Ramos (cell line): Measurements from ENCODE around the gene FGF12.
"Not testable (repeated sequence)": the region's sequence is repeated elsewhere in the genome, so short reads cannot be mapped to it uniquely, and the experiment has no call there.

Experiments used
- in situ Hi-C: fragments of 300-500 bp; cut with MboI; formaldehyde crosslinking; loops from one replicate; pipeline ENCODE4 v1.14.3; 2022; ENCODE audit warnings: low sequenced_read_pairs; ENCODE audit not compliant: unreplicated experiment

FGF12 gene

DNA sequence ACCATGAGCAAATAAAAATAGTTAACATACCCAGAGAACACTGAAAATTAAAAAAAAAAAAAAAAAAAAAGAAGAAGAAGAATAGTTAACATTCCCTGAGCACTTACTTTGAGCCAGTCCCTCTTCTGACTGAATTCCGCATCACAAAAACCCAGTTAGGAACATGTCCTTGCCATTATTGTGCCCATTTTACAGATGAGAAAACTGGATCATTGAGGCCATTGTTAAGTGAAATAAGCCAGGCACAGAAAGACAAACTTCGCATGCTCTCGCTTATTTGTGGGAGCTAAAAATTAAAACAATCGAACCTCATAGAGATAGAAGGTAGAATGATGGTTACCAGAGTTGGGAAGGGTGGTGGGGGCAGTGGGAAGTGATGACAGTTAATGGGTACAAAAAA lies 119.5 kb downstream of the FGF12 start:
- in situ Hi-C loops, result no loop called here

DNA sequence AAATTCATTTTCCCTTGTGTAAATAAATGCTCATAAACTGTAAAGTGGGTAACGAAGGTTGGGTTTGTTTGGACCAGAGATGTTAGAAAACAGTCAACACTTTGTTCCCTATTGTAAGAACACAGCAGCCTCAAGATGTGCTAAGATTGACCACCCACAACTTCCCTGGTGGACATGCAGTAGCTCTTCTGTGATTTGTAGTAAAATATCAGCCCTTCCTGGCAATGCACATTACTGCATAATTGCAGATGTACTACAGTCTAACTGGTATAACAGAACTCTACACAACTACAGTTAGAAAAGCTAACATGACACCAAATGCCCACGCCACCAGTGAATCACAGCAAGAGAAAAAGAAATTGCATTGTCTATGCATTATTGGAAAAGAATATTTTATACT lies 129.4 kb downstream of the FGF12 start:
- in situ Hi-C loops, result no loop called here

- in situ Hi-C loops, result no loop called here
Measured at GRCh38 chr3:192597506-192597905, 129.8 kb downstream of the FGF12 start.

DNA sequence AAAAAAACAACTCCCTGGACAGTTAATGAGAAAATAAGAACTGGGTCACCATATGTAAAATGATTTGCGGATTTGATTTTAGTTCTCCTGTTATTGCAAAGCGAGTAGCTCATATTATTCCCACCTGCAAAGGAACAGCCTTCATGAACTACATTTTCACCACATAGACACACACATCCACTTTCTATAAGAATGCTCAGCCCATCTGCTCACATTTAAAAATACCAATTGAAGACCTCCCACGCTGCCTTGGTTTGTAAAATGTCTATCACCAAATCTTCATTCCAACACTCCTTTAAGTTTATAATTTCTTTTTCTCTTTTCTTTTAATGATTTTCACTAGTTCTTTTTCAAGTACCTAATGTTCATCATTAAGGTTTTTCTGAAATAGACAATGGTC lies 148.6 kb downstream of the FGF12 start:
- in situ Hi-C loops, result no loop called here

GRCh38 chr3:192577811-192578210 lies 149.5 kb downstream of the FGF12 start:
- in situ Hi-C loops, result no loop called here

DNA sequence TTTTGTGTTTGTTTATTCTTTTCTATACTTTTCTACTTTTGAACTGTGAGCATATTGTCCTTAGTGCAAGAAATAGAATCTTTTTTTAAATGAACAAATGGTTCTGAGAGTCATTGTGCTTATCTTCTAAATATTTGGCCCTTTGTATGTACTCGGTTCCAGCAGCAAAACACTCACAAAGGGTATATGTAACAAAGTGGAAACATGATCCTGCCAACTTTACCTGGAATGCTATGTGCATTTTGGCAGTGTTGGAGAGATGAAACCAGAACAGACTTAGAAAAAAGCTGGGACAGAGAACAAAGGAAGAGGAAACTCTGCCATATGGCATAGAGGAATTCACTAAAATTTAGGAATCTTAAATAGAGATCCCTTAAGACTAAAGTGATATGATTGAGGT lies 150.1 kb downstream of the FGF12 start:
- in situ Hi-C loops, result no loop called here

GRCh38 chr3:192576704-192577103 lies 150.6 kb downstream of the FGF12 start:
- in situ Hi-C loops, result not testable (repeated sequence)

- in situ Hi-C loops, result no loop called here
Measured at GRCh38 chr3:192575879-192576506, 151.3 kb downstream of the FGF12 start.

DNA sequence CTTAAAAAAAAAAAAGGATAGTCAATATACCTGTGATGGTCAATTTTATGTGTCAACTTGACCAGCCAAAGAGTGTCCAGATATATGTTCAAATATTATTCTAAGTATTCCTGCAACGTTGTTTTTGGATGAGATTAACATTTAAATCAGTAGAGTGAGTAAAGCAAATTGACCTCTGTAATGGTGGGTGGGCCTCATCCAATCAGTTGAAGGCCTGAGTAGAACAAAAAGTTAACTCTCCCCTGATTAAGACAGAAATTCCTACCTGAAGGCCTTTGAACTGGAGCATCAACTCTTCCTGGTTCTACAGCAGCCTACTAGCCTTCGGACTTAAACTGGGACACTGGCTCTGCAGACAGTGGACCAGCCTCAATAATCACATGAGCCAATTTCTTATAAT lies 154.1 kb downstream of the FGF12 start:
- in situ Hi-C loops, result loop anchor here (25.0 kb wide), 1 partner anchor 989 kb away; the partner anchor contains the start of gene ATP13A4

DNA sequence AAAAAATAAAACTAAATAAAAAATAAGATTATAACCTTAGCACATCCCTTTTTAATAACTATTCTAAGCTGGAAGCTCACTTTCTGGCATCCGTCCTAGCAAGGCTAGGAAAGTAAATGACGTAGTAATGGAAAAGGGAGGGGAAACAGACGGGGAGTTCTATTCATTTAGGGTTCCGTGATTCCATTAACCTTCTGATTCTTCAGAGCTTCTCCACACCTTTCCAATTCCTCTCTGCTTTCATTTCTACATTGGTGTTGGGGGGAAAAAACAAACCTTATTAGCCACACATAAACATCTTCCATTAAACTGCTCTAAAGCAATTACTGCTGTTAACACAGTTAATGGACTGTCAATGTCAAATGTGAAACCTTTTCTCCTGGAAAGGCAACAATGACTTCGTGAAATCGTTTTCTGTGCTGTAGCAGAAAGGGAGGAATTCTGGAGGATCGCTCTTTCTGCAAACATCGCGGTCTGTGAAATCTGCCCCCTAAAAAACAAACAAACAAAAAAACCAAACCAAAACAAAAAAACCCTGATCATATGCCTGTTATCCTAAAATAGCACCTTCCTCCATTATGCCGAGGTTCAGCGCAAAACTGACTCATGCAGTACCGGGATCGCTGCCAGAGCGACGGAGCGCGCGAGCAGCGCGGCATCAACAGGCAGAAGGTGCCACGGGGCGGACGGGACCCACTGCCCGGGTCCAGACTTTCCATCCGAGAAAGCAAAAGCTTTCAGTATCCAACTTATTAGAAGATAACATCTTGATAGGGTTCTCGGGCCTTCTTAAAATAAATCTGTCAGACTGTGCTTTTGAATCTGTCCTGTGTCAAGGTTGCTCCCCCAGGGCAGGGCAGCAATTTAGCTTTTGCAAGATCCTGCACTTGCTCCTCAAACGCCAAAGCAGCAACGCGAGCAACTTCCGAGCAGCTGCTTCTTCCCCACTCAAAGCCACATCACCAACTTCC lies 156.2 kb downstream of the FGF12 start:
- in situ Hi-C loops, result loop anchor here (25.0 kb wide), 1 partner anchor 991 kb away; the partner anchor contains the start of gene ATP13A4

DNA sequence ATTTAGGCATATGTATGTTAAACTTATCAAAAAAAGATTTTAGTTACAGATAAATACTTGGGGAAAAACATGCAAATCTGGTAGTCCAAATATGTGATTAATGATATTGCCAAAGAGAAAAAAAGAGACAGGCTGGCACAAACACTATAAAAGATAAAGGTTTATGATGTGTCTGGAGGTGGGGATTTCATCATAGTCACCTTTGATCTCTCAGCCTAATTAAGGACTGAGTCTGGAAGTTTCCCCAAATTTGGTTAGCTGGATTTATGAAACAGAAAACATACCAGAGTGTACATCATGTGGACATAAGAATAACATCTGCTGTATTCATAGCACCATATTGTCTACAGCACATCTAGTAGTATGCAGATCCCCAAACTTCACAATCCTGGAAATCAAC lies 157.0 kb downstream of the FGF12 start:
- in situ Hi-C loops, result loop anchor here (25.0 kb wide), 1 partner anchor 992 kb away; the partner anchor contains the start of gene ATP13A4

- in situ Hi-C loops, result loop anchor here (10.0 to 25.0 kb wide), 2 partner anchors 238 to 996 kb away; partner anchors contain the start of gene ATP13A4
Measured at GRCh38 chr3:192566706-192567290, 160.5 kb downstream of the FGF12 start.

DNA sequence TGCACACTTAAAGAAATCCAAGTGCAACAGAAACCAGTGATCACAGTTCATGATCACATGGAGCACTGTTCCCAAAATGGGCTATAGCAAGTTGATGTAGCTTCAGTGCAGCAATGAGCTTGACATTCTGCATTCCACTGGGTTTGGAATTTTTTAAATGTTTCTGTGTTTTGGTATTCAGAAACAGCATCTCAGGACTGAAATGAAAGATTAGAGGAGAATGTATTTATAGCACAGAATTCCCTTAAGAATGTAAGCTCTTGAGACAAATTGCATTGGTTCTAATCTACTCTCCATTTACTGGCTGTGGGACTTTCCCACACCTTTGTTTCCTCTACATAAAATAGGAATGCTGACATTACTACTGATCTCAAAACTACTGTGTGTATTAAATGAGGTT lies 162.7 kb downstream of the FGF12 start:
- in situ Hi-C loops, result loop anchor here (10.0 to 25.0 kb wide), 2 partner anchors 240 to 998 kb away; partner anchors contain the start of gene ATP13A4

DNA sequence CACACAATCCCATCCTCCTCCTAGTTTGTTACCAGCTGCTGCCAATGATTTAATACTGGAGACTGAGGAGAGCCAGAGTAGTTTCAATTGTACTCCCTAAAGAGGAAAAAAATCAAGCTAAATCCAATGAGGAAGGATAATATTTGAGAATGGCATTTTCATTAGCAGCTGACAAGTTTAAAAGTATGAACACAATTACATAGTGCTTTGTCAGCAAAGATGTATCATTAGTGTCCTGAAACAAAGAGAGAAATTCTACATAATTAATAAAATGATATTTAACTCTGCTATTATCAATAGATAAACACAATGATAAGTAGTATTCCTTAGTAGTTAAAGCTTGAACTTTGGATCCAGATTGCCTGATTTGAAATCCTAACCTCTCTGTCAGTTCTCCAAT lies 163.9 kb downstream of the FGF12 start:
- in situ Hi-C loops, result loop anchor here (10.0 to 25.0 kb wide), 2 partner anchors 241 to 999 kb away; partner anchors contain the start of gene ATP13A4

DNA sequence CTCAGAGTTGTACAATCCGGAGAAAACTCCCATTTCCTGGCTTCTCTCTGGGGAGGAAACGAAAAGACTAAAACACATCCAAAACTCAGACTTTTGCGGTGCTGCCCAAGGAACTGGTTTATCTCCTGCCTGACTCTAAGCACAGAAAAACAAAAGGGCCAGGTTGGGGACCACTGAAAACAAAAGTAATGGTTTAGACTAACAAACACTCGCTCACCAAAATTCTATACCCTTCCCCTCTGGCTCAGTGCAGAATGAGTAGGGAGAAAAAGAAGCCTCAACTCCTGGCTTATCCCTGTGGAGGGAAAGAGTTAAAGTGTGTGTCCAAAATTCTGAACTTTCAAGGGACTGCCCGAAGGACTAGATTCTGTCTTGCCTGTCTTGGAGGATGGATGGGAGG lies 173.6 kb downstream of the FGF12 start:
- in situ Hi-C loops, result loop anchor here (25.0 kb wide), 1 partner anchor 1009 kb away; the partner anchor contains the start of gene ATP13A4

DNA sequence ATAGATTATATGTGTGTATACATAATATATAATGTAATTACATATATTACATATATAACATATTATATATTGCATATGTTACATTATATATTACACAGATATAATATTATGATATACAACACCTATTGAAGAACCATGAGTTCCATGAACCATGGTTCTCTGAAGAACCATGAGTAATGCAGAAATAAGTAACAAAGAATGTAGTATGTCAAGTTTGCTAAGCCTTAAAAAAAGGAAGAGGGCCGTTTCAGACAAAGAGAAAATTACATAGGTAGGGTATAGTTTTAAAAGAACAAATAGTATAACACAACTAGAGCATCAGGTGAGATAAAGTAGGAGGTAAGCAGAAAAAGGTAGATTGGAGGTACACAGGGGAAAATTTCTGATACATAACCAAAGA lies 177.0 kb downstream of the FGF12 start:
- in situ Hi-C loops, result loop anchor here (25.0 kb wide), 1 partner anchor 1012 kb away; the partner anchor contains the start of gene ATP13A4

- in situ Hi-C loops, result no loop called here
Measured at GRCh38 chr3:192545333-192545732, 182.0 kb downstream of the FGF12 start.

DNA sequence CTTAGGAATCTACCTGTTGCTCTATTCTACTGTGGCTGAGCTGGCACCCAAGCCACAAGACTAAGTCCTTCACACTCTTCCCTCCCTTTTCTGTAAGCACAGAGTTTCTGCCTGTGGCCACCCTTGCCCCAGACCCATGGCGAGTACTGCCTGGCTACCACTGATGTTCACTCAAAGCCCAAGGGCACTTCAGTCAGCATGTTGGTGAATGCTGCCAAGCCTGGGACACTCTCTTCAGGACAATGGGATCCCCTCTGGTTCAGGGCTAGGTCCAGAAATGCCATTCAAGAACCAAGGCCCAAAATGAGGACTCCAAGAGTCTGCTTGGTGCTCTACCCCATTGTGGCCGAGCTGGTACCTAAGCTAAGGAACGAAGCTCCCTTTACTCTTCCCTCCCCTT lies 184.2 kb downstream of the FGF12 start:
- in situ Hi-C loops, result no loop called here

GRCh38 chr3:192516820-192517219 lies 210.5 kb downstream of the FGF12 start:
- in situ Hi-C loops, result no loop called here

- in situ Hi-C loops, result no loop called here
Measured at GRCh38 chr3:192515664-192516045, 211.7 kb downstream of the FGF12 start.
